Measurements from ENCODE around the gene SERINC2.

DNA sequence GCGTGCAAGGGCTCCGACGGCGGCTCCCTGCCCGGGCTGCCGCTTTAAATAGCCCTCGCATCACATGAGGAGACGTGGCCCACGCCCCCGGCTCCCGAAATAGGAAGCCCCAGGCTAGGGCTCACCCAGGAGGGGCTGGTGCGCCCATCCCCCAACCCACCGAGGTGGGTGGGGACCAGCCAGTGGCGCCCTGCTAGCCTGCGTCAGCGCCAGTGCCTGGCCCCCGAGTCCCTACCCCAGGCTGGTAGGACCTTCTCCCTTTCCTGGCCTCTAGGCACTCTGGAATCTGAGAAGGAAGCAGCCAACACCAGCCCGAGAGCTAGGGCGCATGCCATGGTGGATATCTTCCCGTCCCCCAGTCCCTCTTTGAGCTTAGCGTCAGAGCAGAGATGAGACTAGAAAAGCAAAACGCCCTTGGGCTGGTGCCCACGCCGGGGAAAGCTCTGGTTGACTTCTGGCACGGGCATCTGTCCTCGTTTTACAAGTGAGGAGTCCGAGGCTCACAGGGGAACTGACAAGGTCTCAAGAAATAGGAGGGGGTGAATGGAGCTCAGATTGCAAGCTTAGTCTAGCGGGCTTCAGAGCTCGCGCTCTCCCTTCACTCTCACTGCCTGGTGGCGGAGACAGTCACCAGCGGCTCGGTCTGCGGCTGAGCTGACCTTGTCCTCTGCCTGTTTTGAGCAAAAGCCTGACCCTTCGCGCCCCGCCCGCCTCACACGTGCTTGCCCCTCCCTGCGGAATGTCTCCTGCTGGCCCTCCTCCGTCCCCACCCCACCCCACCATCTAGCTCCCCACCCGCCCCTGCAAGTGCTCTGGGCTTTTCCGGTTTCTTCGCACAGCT lies 39.7 kb upstream of the SERINC2 start, which contains the start of gene FABP3:
- TF ChIP-seq CTCF (IDR thresholded peaks at IDR 0.05; ENCODE audit: insufficient read depth, low read depth, low read length) (no peak), EZH2 (IDR thresholded peaks at IDR 0.05; ENCODE audit: insufficient read depth, low read length) (no peak)

Data from astrocyte (in vitro differentiated cells and primary cell).